PC-9 (cell line): ENCODE results near the gene AEBP1. TPM values are rescaled to one million over a fixed set of nuclear protein-coding genes. Genes with fewer than 3 reads are reported as not detected.

Experiments
- Bru-seq: library from RNA; stranded (reverse); fragments of 400-500 nt; gene quantifications from one replicate; lab custom pipeline; 2021; lab: Mats Ljungman, UMichigan
- BruChase-seq, 2 experiments: library from RNA; stranded (reverse); fragments of 400-500 nt; gene quantifications; one replicate each; lab custom pipeline; 2021; lab: Mats Ljungman, UMichigan
- BruUV-seq: library from RNA; stranded (reverse); fragments of 400-500 nt; replicated peaks from 2 replicates; lab custom pipeline; 2021; lab: Mats Ljungman, UMichigan
- CTCF ChIA-PET: fragments of 300-600 bp; sonication (Branson Sonifier 250); formaldehyde crosslinking; loops from one replicate; lab custom pipeline; 2022; ENCODE audit warnings: antibody characterized with exemption; lab: Charles Lee
- POLR2A ChIA-PET: fragments of 300-600 bp; sonication (Branson Sonifier 250); formaldehyde crosslinking; loops from one replicate; lab custom pipeline; 2022; ENCODE audit warnings: antibody characterized with exemption; ENCODE audit not compliant: unreplicated experiment; lab: Charles Lee
- DNase-seq, 2 experiments: peaks; one replicate each; pipeline versions ENCODE4 v3.0.0 to v3.0.0-alpha.2; 2015 to 2022; ENCODE audit warnings: mixed read lengths in 1 of 2
- H2AFZ ChIP-seq: fragments of 200-600 bp; sonication (generic); 2 replicates; pipeline ENCODE4 v1.8.1; 2017; ENCODE audit warnings: antibody characterized with exemption
- H3F3A ChIP-seq: fragments of 200-600 bp; sonication (generic); 2 replicates; pipeline ENCODE4 v1.8.1; 2017; ENCODE audit warnings: antibody characterized with exemption, mild to moderate bottlenecking, low read depth; ENCODE audit not compliant: insufficient read depth
- H3K27ac ChIP-seq: fragments of 200-600 bp; sonication (generic); 2 replicates; pipeline ENCODE4 v1.6.1; 2016; ENCODE audit warnings: mixed run types
- H3K27me3 ChIP-seq: fragments of 200-600 bp; sonication (generic); 2 replicates; pipeline ENCODE4 v1.6.1; 2016; ENCODE audit warnings: low read depth, mixed run types; ENCODE audit not compliant: insufficient read depth
- H3K36me3 ChIP-seq: fragments of 200-600 bp; sonication (generic); 2 replicates; pipeline ENCODE4 v1.6.1; 2016; ENCODE audit warnings: low read depth, mixed run types
- H3K4me1 ChIP-seq: fragments of 200-600 bp; sonication (generic); replicated peaks from 2 replicates; pipeline ENCODE4 v1.6.1; 2016; ENCODE audit warnings: mixed run types; ENCODE audit not compliant: insufficient read depth
- H3K4me2 ChIP-seq: fragments of 200-600 bp; sonication (generic); 2 replicates; pipeline ENCODE4 v1.6.1; 2017; ENCODE audit warnings: mixed run types
- H3K4me3 ChIP-seq: fragments of 200-600 bp; sonication (generic); 2 replicates; pipeline ENCODE4 v1.6.1; 2016; ENCODE audit warnings: mixed run types
- H3K79me2 ChIP-seq: fragments of 200-600 bp; sonication (generic); 2 replicates; pipeline ENCODE4 v1.6.1; 2017; ENCODE audit warnings: low read depth, mixed run types
- H3K9me2 ChIP-seq: fragments of 200-600 bp; sonication (generic); 2 replicates; pipeline ENCODE4 v1.8.1; 2017; ENCODE audit warnings: mild to moderate bottlenecking; ENCODE audit not compliant: insufficient read depth
- H3K9me3 ChIP-seq: fragments of 200-600 bp; sonication (generic); 2 replicates; pipeline ENCODE4 v1.8.1; 2016; ENCODE audit warnings: low read depth; ENCODE audit not compliant: insufficient read depth
- H4K20me1 ChIP-seq: fragments of 200-600 bp; sonication (generic); 2 replicates; pipeline ENCODE4 v1.8.1; 2017; ENCODE audit not compliant: insufficient read depth
- CTCF ChIP-seq: fragments of 200-600 bp; sonication (generic); conservative IDR thresholded peaks from 2 replicates; pipeline ENCODE4 v1.6.1; 2017; ENCODE audit warnings: mixed run types, antibody characterized with exemption, mild to moderate bottlenecking, moderate library complexity
- EZH2 ChIP-seq: fragments of 200-600 bp; sonication (generic); IDR thresholded peaks from 2 replicates; pipeline ENCODE4 v1.8.0; 2017; ENCODE audit warnings: antibody characterized with exemption, low read depth
- intact Hi-C: fragments of 100-400 bp; cut with micrococcal nuclease; formaldehyde crosslinking; loops from one replicate; pipeline ENCODE4 v1.10.0; 2022; ENCODE audit not compliant: unreplicated experiment
- long read RNA-seq: library from polyadenylated mRNA; stranded (forward); transcript quantifications from one replicate; pipeline ENCODE4 v2.0.0, GENCODE V29; 2022
- total RNA-seq: library from RNA; stranded (reverse); gene quantifications from 2 replicates; pipeline ENCODE4 v1.2.3, GENCODE V29; 2021

AEBP1 gene
- total RNA-seq (0.33 and 0.98 TPM in 2 replicates), Bru-seq, nascent RNA (percentile 9 among the genes with signal in this experiment), BruChase-seq, experiment 1, labeled RNA remaining after a 2-hour chase (percentile 6 among the genes with signal in this experiment), BruChase-seq, experiment 2, labeled RNA remaining after a 6-hour chase (percentile 25 among the genes with signal in this experiment)
- long read RNA-seq, result 0 reads

- no peaks in the 10 kb centered on the region for H3K9me3 ChIP-seq
- TF ChIP-seq EZH2 (no peak), CTCF (no peak)
- ChIA-PET POLR2A (no interaction called here), CTCF (no interaction called here)
- H3K79me2 ChIP-seq, result no peaks in the 10 kb centered on the region
- H2AFZ ChIP-seq, result no peak within 1 kb of the TSS
- no TSS peak for BruUV-seq
- H3K4me3 ChIP-seq, result no peak within 1 kb of the TSS
- peaks cover 5% of the 10 kb centered on the region; the same call in 1 of the 2 replicates for H3F3A ChIP-seq
- no peak within 1 kb of the TSS for H3K27ac ChIP-seq
- intact Hi-C loops, result no loop called here
- no peaks in the 10 kb centered on the region for H4K20me1 ChIP-seq
- no peak within 1 kb of the TSS for H3K4me2 ChIP-seq
- H3K27me3 ChIP-seq, result no peaks in the 10 kb centered on the region
- no peak for DNase-seq
- H3K9me2 ChIP-seq, result no peaks in the 10 kb centered on the region
- H3K4me1 ChIP-seq, result 0 out of 2 replicates have a peak, but pooled peaks cover 7% of the 10 kb centered on the region
- no peaks in the 10 kb centered on the region for H3K36me3 ChIP-seq
Observed at GRCh38 chr7:44103923-44104859, at the start of gene AEBP1. TSS of gene AEBP1 (plus strand) at chr7:44104345. CDS start at chr7:44104666, 321 bp downstream.

GRCh38 chr7:44056681-44057080, 47.5 kb upstream of the AEBP1 start:
- Histone ChIP-seq H3K79me2 (no peaks in the 10 kb centered on the region), H3F3A (peaks cover 16% of the 10 kb centered on the region), H3K4me1 (no peaks in the 10 kb centered on the region), H3K4me3 (no peak overlapping the region), H3K27ac (no peak overlapping the region), H3K9me3 (no peaks in the 10 kb centered on the region), H4K20me1 (peaks cover 17% of the 10 kb centered on the region), H3K9me2 (no peaks in the 10 kb centered on the region), H3K4me2 (no peak overlapping the region), H3K36me3 (peaks cover 20% of the 10 kb centered on the region; the same call in 1 of the 2 replicates), H2AFZ (no peak overlapping the region), H3K27me3 (no peaks in the 10 kb centered on the region)
- no TSS peak for BruUV-seq
- intact Hi-C loops, result no loop called here
- CTCF ChIA-PET, result no interaction called here
- TF ChIP-seq CTCF, result no peak
- no peak for TF ChIP-seq EZH2
- POLR2A ChIA-PET, result no interaction called here
- DNase-seq, result no peak

- intact Hi-C loops, result no loop called here
- Histone ChIP-seq H3K4me2 (no peak overlapping the region), H3K4me3 (no peak overlapping the region), H3K79me2 (no peaks in the 10 kb centered on the region), H3F3A (peaks cover 9% of the 10 kb centered on the region), H3K27me3 (no peaks in the 10 kb centered on the region), H2AFZ (no peak overlapping the region), H3K27ac (no peak overlapping the region), H3K36me3 (peaks cover 15% of the 10 kb centered on the region; the same call in 1 of the 2 replicates), H3K4me1 (no peaks in the 10 kb centered on the region), H4K20me1 (peaks cover 20% of the 10 kb centered on the region), H3K9me3 (no peaks in the 10 kb centered on the region), H3K9me2 (no peaks in the 10 kb centered on the region)
- ChIA-PET CTCF (interaction anchor here (0.5 kb wide), 1 partner anchor 19 kb away, joined by 5 read pairs; no protein-coding TSS in a partner anchor), POLR2A (no interaction called here)
- TF ChIP-seq EZH2, result no peak
- no peak for TF ChIP-seq CTCF
- BruUV-seq, result no TSS peak
- no peak for DNase-seq
Observed at GRCh38 chr7:44057181-44057848, 46.8 kb upstream of the AEBP1 start.
